HEK293 (cell line): ENCODE data around the gene FAM76B.
"Not testable (repeated sequence)": the region's sequence is repeated elsewhere in the genome, so short reads cannot be mapped to it uniquely, and the experiment has no call there.

Source experiments
- CTCF ChIP-seq: fragments of 450-650 bp; formaldehyde crosslinking; IDR thresholded peaks from 2 replicates; pipeline ENCODE4 v1.5.1; 2016; ENCODE audit warnings: missing biosample characterization, missing genetic modification characterization
- SETDB1 ChIP-seq: IDR thresholded peaks from one replicate; pipeline ENCODE4 v1.6.1; 2017; ENCODE audit warnings: mild to moderate bottlenecking, low read length, moderate library complexity, mixed read lengths; ENCODE audit not compliant: insufficient read length
- ZNF2 ChIP-seq: fragments of 450-650 bp; formaldehyde crosslinking; IDR thresholded peaks from 2 replicates; pipeline ENCODE4 v1.5.1; 2016; ENCODE audit warnings: missing biosample characterization, missing genetic modification characterization

GRCh38 chr11:95806464-95806863 lies 16.9 kb upstream of the FAM76B start:
- TF ChIP-seq CTCF; ZNF2 (tag by site-specific recombination); SETDB1: not testable (repeated sequence)
